PC-3 (cell line): ENCODE data around the gene FAM9C. TPM values are rescaled to one million over a fixed set of nuclear protein-coding genes. Genes with fewer than 3 reads are reported as not detected.

Experiments
- ATAC-seq: fragments of 200-7000 bp; cut with Tn5 transposase; 2 replicates; pipeline ENCODE4 v1.9.1; 2020; ENCODE audit warnings: mild to moderate bottlenecking, moderate library complexity
- BruUV-seq: library from RNA; stranded (reverse); fragments of 400-500 nt; replicated peaks from 2 replicates; lab custom pipeline; 2021; lab: Mats Ljungman, UMichigan
- CTCF ChIA-PET: fragments of 300-600 bp; sonication (Branson Sonifier 250); formaldehyde crosslinking; loops from one replicate; lab custom pipeline; 2022; ENCODE audit warnings: antibody characterized with exemption; lab: Charles Lee
- POLR2A ChIA-PET: fragments of 300-600 bp; sonication (Branson Sonifier 250); formaldehyde crosslinking; loops from one replicate; lab custom pipeline; 2022; ENCODE audit warnings: antibody characterized with exemption; ENCODE audit not compliant: unreplicated experiment; lab: Charles Lee
- DNase-seq: peaks from one replicate; pipeline ENCODE4 v3.0.0-alpha.2; 2015
- H2AFZ ChIP-seq: fragments of 300-600 bp; sonication (generic); 2 replicates; pipeline ENCODE4 v1.6.0; 2016; ENCODE audit warnings: antibody characterized with exemption, low read length
- H3F3A ChIP-seq: fragments of 300-600 bp; sonication (generic); one replicate; pipeline ENCODE4 v1.6.0; 2017; ENCODE audit warnings: antibody characterized with exemption, low read length, control low read depth, mild to moderate bottlenecking; ENCODE audit not compliant: unreplicated experiment
- H3K27ac ChIP-seq: fragments of 300-600 bp; sonication (generic); 2 replicates; pipeline ENCODE4 v1.5.1; 2016; ENCODE audit warnings: mild to moderate bottlenecking, low read length
- H3K27me3 ChIP-seq: fragments of 300-600 bp; sonication (generic); 2 replicates; pipeline ENCODE4 v1.6.1; 2016; ENCODE audit warnings: low read length, mixed read lengths
- H3K36me3 ChIP-seq: fragments of 300-600 bp; sonication (generic); 2 replicates; pipeline ENCODE4 v1.6.1; 2016; ENCODE audit warnings: low read depth, mixed run types, low read length, mixed read lengths
- H3K4me1 ChIP-seq: fragments of 300-600 bp; sonication (generic); 2 replicates; pipeline ENCODE4 v1.5.1; 2016; ENCODE audit warnings: low read length; ENCODE audit not compliant: insufficient read depth
- H3K4me2 ChIP-seq: fragments of 300-600 bp; sonication (generic); 2 replicates; pipeline ENCODE4 v1.6.0; 2016; ENCODE audit warnings: low read length
- H3K4me3 ChIP-seq: fragments of 300-600 bp; sonication (generic); 2 replicates; pipeline ENCODE4 v1.5.1; 2016; ENCODE audit warnings: mild to moderate bottlenecking, low read length, mixed read lengths
- H3K79me2 ChIP-seq: fragments of 300-600 bp; sonication (generic); 2 replicates; pipeline ENCODE4 v1.6.1; 2017; ENCODE audit warnings: low read length, mixed read lengths
- H3K9ac ChIP-seq: fragments of 300-600 bp; sonication (generic); 2 replicates; pipeline ENCODE4 v1.6.0; 2016; ENCODE audit warnings: mild to moderate bottlenecking, low read length
- H3K9me2 ChIP-seq: fragments of 300-600 bp; sonication (generic); replicated peaks from 2 replicates; pipeline ENCODE4 v1.6.1; 2016; ENCODE audit warnings: mixed run types, low read length, mixed read lengths
- H3K9me3 ChIP-seq: fragments of 300-600 bp; sonication (generic); 2 replicates; pipeline ENCODE4 v1.6.1; 2016; ENCODE audit warnings: low read length, mixed read lengths
- H4K20me1 ChIP-seq: fragments of 300-600 bp; sonication (generic); 2 replicates; pipeline ENCODE4 v1.6.1; 2016; ENCODE audit warnings: low read length, mixed read lengths
- CTCF ChIP-seq: fragments of 300-600 bp; sonication (generic); conservative IDR thresholded peaks from 2 replicates; pipeline ENCODE4 v1.5.1; 2017; ENCODE audit warnings: antibody characterized with exemption, low read depth, mild to moderate bottlenecking, low read length
- EZH2 ChIP-seq: fragments of 300-600 bp; sonication (generic); IDR thresholded peaks from one replicate; pipeline ENCODE4 v1.6.1; 2017; ENCODE audit warnings: antibody characterized with exemption, mild to moderate bottlenecking, low read length; ENCODE audit not compliant: unreplicated experiment
- EZH2phosphoT487 ChIP-seq: fragments of 300-600 bp; sonication (generic); IDR thresholded peaks from 2 replicates; pipeline ENCODE4 v1.6.1; 2018; ENCODE audit warnings: mild to moderate bottlenecking, antibody characterized with exemption, low read length, borderline replicate concordance
- intact Hi-C: fragments of 100-400 bp; cut with micrococcal nuclease; formaldehyde crosslinking; loops from 2 replicates; pipeline ENCODE4 v1.9.0; 2023
- total RNA-seq: library from RNA; depleted of rRNA; stranded (reverse); fragments of >200 nt; gene quantifications from 2 replicates; pipeline ENCODE4 v1.2.3, GENCODE V29; 2014

Gene FAM9C
- total RNA-seq, 1 experiment from 2014 or later, result not detected

DNA sequence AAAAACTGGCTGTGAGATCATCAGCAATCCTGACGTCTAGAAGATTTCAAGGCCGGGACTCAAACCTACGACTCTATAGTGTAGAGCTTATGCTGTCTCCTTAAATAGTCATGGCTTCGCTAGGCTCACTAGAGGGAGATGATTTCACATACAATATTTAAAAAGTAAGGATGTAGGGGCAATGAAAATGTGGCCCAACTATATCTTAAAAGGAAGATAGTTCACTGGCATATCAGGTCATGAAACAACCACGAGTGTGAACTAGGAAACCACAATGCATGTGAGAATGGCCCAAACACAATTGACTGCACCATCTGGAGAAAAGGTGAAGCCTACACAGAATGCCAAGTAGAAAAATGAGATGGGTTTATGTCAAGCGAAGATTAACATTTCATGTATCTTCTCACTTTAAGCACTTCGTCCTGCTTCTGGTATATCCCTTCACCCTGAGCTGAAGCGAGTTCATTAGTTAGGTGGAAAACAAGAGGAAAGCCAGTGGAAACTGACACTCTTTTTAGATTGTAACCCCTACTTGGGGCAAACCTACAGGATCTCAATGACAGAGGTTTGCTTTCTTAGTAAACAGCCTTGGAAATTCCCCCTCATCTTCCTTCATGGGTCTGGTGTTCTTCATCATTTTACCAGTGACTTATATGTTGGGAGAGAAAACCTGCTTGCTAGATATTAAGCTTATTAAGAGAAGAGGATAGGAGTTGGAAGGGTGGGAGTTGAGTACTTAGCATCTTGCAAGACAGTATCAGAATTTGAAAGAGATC is 17.4 kb downstream of the FAM9C start:
- no peaks in the 10 kb centered on the region for H4K20me1 ChIP-seq
- BruUV-seq, result no TSS peak
- H3K9ac ChIP-seq, result no peak overlapping the region
- no peaks in the 10 kb centered on the region for H3K27me3 ChIP-seq
- ATAC-seq (no peak), DNase-seq (no peak)
- H3K79me2 ChIP-seq, result no peaks in the 10 kb centered on the region
- POLR2A ChIA-PET, result no interaction called here
- H3K9me3 ChIP-seq, result no peaks in the 10 kb centered on the region
- no peaks in the 10 kb centered on the region for H3K36me3 ChIP-seq
- CTCF ChIA-PET, result no interaction called here
- H3K4me2 ChIP-seq, result no peak overlapping the region
- no peak overlapping the region for H3K4me3 ChIP-seq
- H2AFZ ChIP-seq, result no peak overlapping the region
- intact Hi-C loops, result no loop called here
- H3F3A ChIP-seq, result no peaks in the 10 kb centered on the region
- H3K27ac ChIP-seq, result no peak overlapping the region
- peaks cover 29% of the 10 kb centered on the region for H3K4me1 ChIP-seq
- no peaks in the 10 kb centered on the region for H3K9me2 ChIP-seq
- no peak for TF ChIP-seq EZH2phosphoT487
- TF ChIP-seq CTCF, result no peak
- TF ChIP-seq EZH2, result no peak

DNA sequence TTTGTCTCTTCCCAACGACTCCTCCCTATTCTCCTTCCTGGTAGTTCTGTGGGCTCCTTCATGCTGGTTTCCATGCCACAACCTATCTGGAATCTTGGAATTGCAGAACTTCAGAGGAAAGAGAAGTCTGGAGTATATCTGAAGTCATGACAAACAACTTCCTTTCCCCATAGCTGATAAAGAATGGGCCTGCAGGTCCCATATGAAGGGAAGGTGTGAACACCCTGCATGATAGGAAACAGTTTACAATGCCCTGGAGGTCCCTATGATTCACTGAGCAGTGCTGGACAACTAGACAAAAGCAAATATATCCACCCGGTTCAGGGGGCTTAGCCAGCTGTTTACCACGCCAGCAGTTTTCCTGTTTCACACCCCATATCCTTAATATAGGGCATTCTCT is 19.4 kb downstream of the FAM9C start:
- no peaks in the 10 kb centered on the region for H3K9me2 ChIP-seq
- H3K27ac ChIP-seq, result no peak overlapping the region
- peaks cover 22% of the 10 kb centered on the region for H3K4me1 ChIP-seq
- CTCF ChIA-PET, result no interaction called here
- TF ChIP-seq EZH2 (no peak), CTCF (no peak), EZH2phosphoT487 (no peak)
- H3K36me3 ChIP-seq, result no peaks in the 10 kb centered on the region
- intact Hi-C loops, result no loop called here
- no peaks in the 10 kb centered on the region for H3K9me3 ChIP-seq
- H3K4me2 ChIP-seq, result no peak overlapping the region
- no peak overlapping the region for H3K9ac ChIP-seq
- H3K4me3 ChIP-seq, result no peak overlapping the region
- H3F3A ChIP-seq, result no peaks in the 10 kb centered on the region
- no TSS peak for BruUV-seq
- no peaks in the 10 kb centered on the region for H4K20me1 ChIP-seq
- POLR2A ChIA-PET, result no interaction called here
- H3K27me3 ChIP-seq, result no peaks in the 10 kb centered on the region
- no peak overlapping the region for H2AFZ ChIP-seq
- H3K79me2 ChIP-seq, result no peaks in the 10 kb centered on the region
- no peak for ATAC-seq
- no peak for DNase-seq

GRCh38 chrX:13023979-13024378 is 20.4 kb downstream of the FAM9C start:
- peaks cover 12% of the 10 kb centered on the region for H3K4me1 ChIP-seq
- H3K79me2 ChIP-seq, result no peaks in the 10 kb centered on the region
- intact Hi-C loops, result no loop called here
- no peak overlapping the region for H3K27ac ChIP-seq
- H3K9ac ChIP-seq, result no peak overlapping the region
- ChIA-PET CTCF (interaction anchor here (0.7 kb wide), 1 partner anchor 19 kb away, joined by 3 read pairs; no protein-coding TSS in a partner anchor), POLR2A (no interaction called here)
- H4K20me1 ChIP-seq, result no peaks in the 10 kb centered on the region
- ATAC-seq (no peak), DNase-seq (no peak)
- no peak for TF ChIP-seq EZH2
- TF ChIP-seq EZH2phosphoT487, result no peak
- no peak for TF ChIP-seq CTCF
- no peaks in the 10 kb centered on the region for H3F3A ChIP-seq
- no peak overlapping the region for H2AFZ ChIP-seq
- H3K9me3 ChIP-seq, result no peaks in the 10 kb centered on the region
- no peaks in the 10 kb centered on the region for H3K9me2 ChIP-seq
- no peaks in the 10 kb centered on the region for H3K27me3 ChIP-seq
- no TSS peak for BruUV-seq
- no peaks in the 10 kb centered on the region for H3K36me3 ChIP-seq
- no peak overlapping the region for H3K4me3 ChIP-seq
- H3K4me2 ChIP-seq, result no peak overlapping the region
